Endodermal cell (in vitro differentiated cells): ENCODE data around the gene TMOD2. TPM values are rescaled to one million over a fixed set of nuclear protein-coding genes. Genes with fewer than 3 reads are reported as not detected.

Experiments used
- DNase-seq: peaks from one replicate; pipeline ENCODE4 v3.0.0-alpha.2; 2017
- H3K27ac ChIP-seq: 2 replicates; pipeline ENCODE4 v1.5.1; 2013; ENCODE audit warnings: mild to moderate bottlenecking, low read depth, low read length, moderate library complexity
- H3K27me3 ChIP-seq: 2 replicates; pipeline ENCODE4 v1.6.1; 2013; ENCODE audit warnings: mild to moderate bottlenecking, low read length, moderate library complexity; ENCODE audit not compliant: insufficient read depth, control insufficient read depth, poor library complexity, severe bottlenecking
- H3K36me3 ChIP-seq: 2 replicates; pipeline ENCODE4 v1.7.0; 2013; ENCODE audit warnings: mild to moderate bottlenecking, low read length, moderate library complexity; ENCODE audit not compliant: control insufficient read depth, insufficient read depth
- H3K4me1 ChIP-seq: one replicate; pipeline ENCODE4 v1.7.0; 2013; ENCODE audit warnings: low read length; ENCODE audit not compliant: control insufficient read depth, insufficient read depth
- H3K4me3 ChIP-seq: 2 replicates; pipeline ENCODE4 v1.5.1; 2013; ENCODE audit warnings: mild to moderate bottlenecking, low read length, moderate library complexity
- H3K9ac ChIP-seq: 2 replicates; pipeline ENCODE4 v1.6.1; 2013; ENCODE audit warnings: mild to moderate bottlenecking, low read length, moderate library complexity; ENCODE audit not compliant: poor library complexity, severe bottlenecking; ENCODE audit errors: extremely low read depth
- H3K9me3 ChIP-seq: 2 replicates; pipeline ENCODE4 v1.6.1; 2013; ENCODE audit warnings: mild to moderate bottlenecking, low read length, moderate library complexity; ENCODE audit not compliant: control insufficient read depth
- H3K27ac Mint-ChIP-seq: 2 replicates; pipeline ENCODE4 v1.8.0; 2020; ENCODE audit warnings: mixed read lengths
- H3K27me3 Mint-ChIP-seq: 2 replicates; pipeline ENCODE4 v1.8.0; 2021; ENCODE audit warnings: mild to moderate bottlenecking, mixed read lengths; ENCODE audit not compliant: insufficient read depth
- H3K36me3 Mint-ChIP-seq: 2 replicates; pipeline ENCODE4 v1.8.0; 2020; ENCODE audit warnings: low read depth, mixed read lengths
- H3K4me1 Mint-ChIP-seq: 2 replicates; pipeline ENCODE4 v1.8.0; 2020; ENCODE audit warnings: mixed read lengths
- H3K4me3 Mint-ChIP-seq: 2 replicates; pipeline ENCODE4 v1.8.0; 2020; ENCODE audit warnings: mild to moderate bottlenecking, moderate library complexity, mixed read lengths
- H3K9me3 Mint-ChIP-seq: 2 replicates; pipeline ENCODE4 v1.8.0; 2020; ENCODE audit warnings: mild to moderate bottlenecking, mixed read lengths
- CTCF ChIP-seq: fragments of 200-600 bp; sonication (generic); conservative IDR thresholded peaks from 2 replicates; pipeline ENCODE4 v1.5.0; 2021; ENCODE audit warnings: antibody characterized with exemption, mild to moderate bottlenecking
- WGBS, 2 experiments: methylation state at CpG; one replicate each; pipeline versions ENCODE4 v1.1.5 to v1.1.7; 2013; ENCODE audit warnings: missing lambda C conversion rate in 2 of 2, mixed read lengths in 1 of 2; ENCODE audit not compliant: insufficient coverage in 1 of 2, insufficient read length in 1 of 2; 5-methylcytosine and 5-hydroxymethylcytosine counted together
- total RNA-seq, 2 donors: library from RNA; stranded (reverse); fragmentation: NEBNext Ultra II Directional in 1 of 2; extraction: Animal tissue kit (Norgen Biotek cat#: 25700) in 1 of 2; gene quantifications; 2 replicates in 1 of 2; 3 replicates in 1 of 2; pipeline ENCODE4 v1.2.1, GENCODE V29; 2021

Gene TMOD2
- total RNA-seq, 2 donors from 2014 or later = 2.1 to 2.5 TPM

GRCh38 chr15:51706926-51707608, 44.3 kb upstream of the TMOD2 start:
- H3K36me3 Mint-ChIP-seq = no peaks in the 10 kb centered on the region
- H3K4me3 ChIP-seq = no peak overlapping the region
- H3K4me1 ChIP-seq = no peaks in the 10 kb centered on the region
- no peak overlapping the region for H3K27ac ChIP-seq
- no peak for DNase-seq
- no peak overlapping the region for H3K9ac ChIP-seq
- WGBS, 2 experiments = 93% methylated on average over 2 of the region's 2 CpGs; no CpG with 5 or more reads in 1 of the 2 experiments
- no peak overlapping the region for H3K27ac Mint-ChIP-seq
- H3K4me3 Mint-ChIP-seq = no peak overlapping the region
- TF ChIP-seq CTCF = no peak
- no peaks in the 10 kb centered on the region for H3K36me3 ChIP-seq
- no peaks in the 10 kb centered on the region for H3K27me3 Mint-ChIP-seq
- H3K9me3 Mint-ChIP-seq = no peaks in the 10 kb centered on the region
- H3K27me3 ChIP-seq = no peaks in the 10 kb centered on the region
- H3K4me1 Mint-ChIP-seq = no peaks in the 10 kb centered on the region
- no peaks in the 10 kb centered on the region for H3K9me3 ChIP-seq

- H3K36me3 Mint-ChIP-seq = no peaks in the 10 kb centered on the region
- no peak overlapping the region for H3K4me3 Mint-ChIP-seq
- H3K4me1 Mint-ChIP-seq = no peaks in the 10 kb centered on the region
- H3K27ac Mint-ChIP-seq = no peak overlapping the region
- no peak for DNase-seq
- no peak for TF ChIP-seq CTCF
- Histone ChIP-seq H3K9me3 (no peaks in the 10 kb centered on the region), H3K27me3 (no peaks in the 10 kb centered on the region), H3K4me1 (no peaks in the 10 kb centered on the region), H3K27ac (no peak overlapping the region), H3K9ac (no peak overlapping the region), H3K4me3 (no peak overlapping the region), H3K36me3 (no peaks in the 10 kb centered on the region)
- no peaks in the 10 kb centered on the region for H3K27me3 Mint-ChIP-seq
- whole genome bisulfite sequencing, 2 experiments = 86 to 96% methylated on average over 5 of the region's 5 CpGs
- no peaks in the 10 kb centered on the region for H3K9me3 Mint-ChIP-seq
Observed at GRCh38 chr15:51708013-51708412, 43.4 kb upstream of the TMOD2 start.

GRCh38 chr15:51709031-51709430, 42.4 kb upstream of the TMOD2 start:
- H3K4me1 ChIP-seq = no peaks in the 10 kb centered on the region
- H3K9me3 ChIP-seq = no peaks in the 10 kb centered on the region
- H3K9me3 Mint-ChIP-seq = no peaks in the 10 kb centered on the region
- H3K9ac ChIP-seq = no peak overlapping the region
- DNase-seq = no peak
- no peaks in the 10 kb centered on the region for H3K4me1 Mint-ChIP-seq
- TF ChIP-seq CTCF = no peak
- 85 to 100% methylated on average over 1 to 4 of the region's 5 CpGs for WGBS, 2 experiments
- H3K4me3 Mint-ChIP-seq = no peak overlapping the region
- no peaks in the 10 kb centered on the region for H3K36me3 Mint-ChIP-seq
- H3K36me3 ChIP-seq = no peaks in the 10 kb centered on the region
- no peaks in the 10 kb centered on the region for H3K27me3 Mint-ChIP-seq
- no peak overlapping the region for H3K27ac ChIP-seq
- no peak overlapping the region for H3K4me3 ChIP-seq
- no peak overlapping the region for H3K27ac Mint-ChIP-seq
- no peaks in the 10 kb centered on the region for H3K27me3 ChIP-seq
